ENCODE data around the gene GRK6.

- no peak for TF ChIP-seq CTCF (IDR thresholded peaks at IDR 0.05)
- TF ChIP-seq ZFX (IDR thresholded peaks at IDR 0.05; ENCODE audit: borderline replicate concordance), result no peak
Observed at GRCh38 chr5:177448244-177448950, 21.9 kb downstream of the GRK6 start.

Measured in 22Rv1 (cell line).